ENCODE measurements around the gene CARMIL1. TPM values are rescaled to one million over a fixed set of nuclear protein-coding genes. Genes with fewer than 3 reads are reported as not detected.

CARMIL1 gene
- total RNA-seq, 2 experiments from 2014 or later, result 3.6 to 4.1 TPM

DNA sequence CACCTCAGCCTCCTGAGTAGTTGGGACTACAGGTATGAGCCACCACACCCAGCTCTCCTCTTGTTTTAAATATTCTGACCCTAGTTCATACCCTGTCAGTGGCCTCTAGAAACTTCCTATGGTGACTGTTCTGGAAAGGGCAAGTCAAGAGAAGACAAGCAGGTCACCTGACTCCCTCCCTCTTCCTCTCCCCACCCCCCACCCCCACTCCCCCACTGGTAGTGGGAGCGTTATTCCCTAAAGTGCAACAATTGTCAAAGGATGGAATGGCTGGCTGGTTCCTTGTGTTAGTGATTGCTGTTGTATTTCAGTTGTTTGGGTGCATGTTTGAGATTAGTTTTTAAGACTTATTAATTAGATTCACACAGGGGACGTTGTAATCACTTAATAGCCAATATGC is 136.1 kb downstream of the CARMIL1 start:
- TF ChIP-seq, protein P1, sequence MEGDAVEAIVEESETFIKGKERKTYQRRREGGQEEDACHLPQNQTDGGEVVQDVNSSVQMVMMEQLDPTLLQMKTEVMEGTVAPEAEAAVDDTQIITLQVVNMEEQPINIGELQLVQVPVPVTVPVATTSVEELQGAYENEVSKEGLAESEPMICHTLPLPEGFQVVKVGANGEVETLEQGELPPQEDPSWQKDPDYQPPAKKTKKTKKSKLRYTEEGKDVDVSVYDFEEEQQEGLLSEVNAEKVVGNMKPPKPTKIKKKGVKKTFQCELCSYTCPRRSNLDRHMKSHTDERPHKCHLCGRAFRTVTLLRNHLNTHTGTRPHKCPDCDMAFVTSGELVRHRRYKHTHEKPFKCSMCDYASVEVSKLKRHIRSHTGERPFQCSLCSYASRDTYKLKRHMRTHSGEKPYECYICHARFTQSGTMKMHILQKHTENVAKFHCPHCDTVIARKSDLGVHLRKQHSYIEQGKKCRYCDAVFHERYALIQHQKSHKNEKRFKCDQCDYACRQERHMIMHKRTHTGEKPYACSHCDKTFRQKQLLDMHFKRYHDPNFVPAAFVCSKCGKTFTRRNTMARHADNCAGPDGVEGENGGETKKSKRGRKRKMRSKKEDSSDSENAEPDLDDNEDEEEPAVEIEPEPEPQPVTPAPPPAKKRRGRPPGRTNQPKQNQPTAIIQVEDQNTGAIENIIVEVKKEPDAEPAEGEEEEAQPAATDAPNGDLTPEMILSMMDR (IDR thresholded peaks at IDR 0.05), result no peak
- POLR2A ChIA-PET, result no interaction called here

GRCh38 chr6:25415701-25416100 is 136.5 kb downstream of the CARMIL1 start:
- no peak overlapping the region for H3K4me3 Mint-ChIP-seq
- TF ChIP-seq, protein P1 (IDR thresholded peaks at IDR 0.05), result no peak
- H3K36me3 Mint-ChIP-seq (ENCODE audit: low read depth), result peaks cover 5% of the 10 kb centered on the region
- H3K9me3 Mint-ChIP-seq, result peaks cover 2% of the 10 kb centered on the region
- ATAC-seq (no peak), DNase-seq (no peak)
- H3K27me3 Mint-ChIP-seq, result no peaks in the 10 kb centered on the region
- ChIA-PET CTCF (no interaction called here), POLR2A (no interaction called here)
- H3K27ac Mint-ChIP-seq, result no peak overlapping the region
- intact Hi-C loops (cut with micrococcal nuclease), result no loop called here
- peaks cover 33% of the 10 kb centered on the region for H3K4me1 Mint-ChIP-seq (ENCODE audit: low read depth)

More for the DNA sequence above, 136.1 kb downstream of the CARMIL1 start:
- Mint-ChIP-seq H3K4me1 (ENCODE audit: low read depth) (peaks cover 35% of the 10 kb centered on the region), H3K36me3 (ENCODE audit: low read depth) (peaks cover 4% of the 10 kb centered on the region), H3K27me3 (no peaks in the 10 kb centered on the region), H3K4me3 (no peak overlapping the region), H3K27ac (no peak overlapping the region), H3K9me3 (peaks cover 2% of the 10 kb centered on the region)
- intact Hi-C loops (cut with micrococcal nuclease), result no loop called here
- ATAC-seq, result no peak
- CTCF ChIA-PET, result interaction anchor here (1.2 kb wide), 1 partner anchor 10 kb away, joined by 3 read pairs; no protein-coding TSS in a partner anchor
- no peak for DNase-seq

DNA sequence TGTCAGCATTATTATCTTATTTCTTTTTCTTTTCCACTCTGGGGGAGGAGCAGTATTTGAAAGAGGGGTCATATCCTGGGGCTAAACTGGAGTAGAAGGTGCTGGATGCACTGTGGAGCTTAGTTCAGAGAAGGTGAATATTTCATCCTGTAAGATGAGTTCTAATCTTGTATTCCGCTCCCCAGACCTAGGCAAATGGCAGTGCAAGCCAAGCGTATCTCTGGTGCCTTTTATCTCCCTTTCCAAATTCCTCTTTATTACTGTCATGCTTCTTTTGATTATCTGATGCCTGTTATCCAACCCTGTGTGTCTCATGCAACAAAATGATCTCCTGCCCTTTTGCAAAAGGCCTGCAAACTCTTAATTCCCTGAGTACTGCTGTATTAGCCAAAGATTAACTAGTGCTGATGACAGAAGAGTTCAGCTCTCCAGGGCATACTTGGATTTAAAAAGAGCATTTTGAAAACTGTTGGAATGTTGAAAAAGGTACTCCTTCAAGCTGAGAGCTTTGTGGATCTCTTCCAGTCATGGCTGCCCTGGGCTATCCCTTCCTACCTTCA is 138.0 kb downstream of the CARMIL1 start:
- TF ChIP-seq, protein P1 (IDR thresholded peaks at IDR 0.05), result no peak
- Mint-ChIP-seq H3K27ac (no peak overlapping the region), H3K36me3 (ENCODE audit: low read depth) (peaks cover 5% of the 10 kb centered on the region), H3K4me3 (no peak overlapping the region), H3K27me3 (no peaks in the 10 kb centered on the region), H3K9me3 (peaks cover 2% of the 10 kb centered on the region), H3K4me1 (ENCODE audit: low read depth) (peaks cover 26% of the 10 kb centered on the region)
- ATAC-seq (no peak), DNase-seq (no peak)
- ChIA-PET CTCF (interaction anchor here (1.3 to 1.4 kb wide), 2 partner anchors 14 to 47 kb away, joined by 3 read pairs; no protein-coding TSS in a partner anchor), POLR2A (no interaction called here)
- intact Hi-C loops (cut with micrococcal nuclease), result no loop called here

DNA sequence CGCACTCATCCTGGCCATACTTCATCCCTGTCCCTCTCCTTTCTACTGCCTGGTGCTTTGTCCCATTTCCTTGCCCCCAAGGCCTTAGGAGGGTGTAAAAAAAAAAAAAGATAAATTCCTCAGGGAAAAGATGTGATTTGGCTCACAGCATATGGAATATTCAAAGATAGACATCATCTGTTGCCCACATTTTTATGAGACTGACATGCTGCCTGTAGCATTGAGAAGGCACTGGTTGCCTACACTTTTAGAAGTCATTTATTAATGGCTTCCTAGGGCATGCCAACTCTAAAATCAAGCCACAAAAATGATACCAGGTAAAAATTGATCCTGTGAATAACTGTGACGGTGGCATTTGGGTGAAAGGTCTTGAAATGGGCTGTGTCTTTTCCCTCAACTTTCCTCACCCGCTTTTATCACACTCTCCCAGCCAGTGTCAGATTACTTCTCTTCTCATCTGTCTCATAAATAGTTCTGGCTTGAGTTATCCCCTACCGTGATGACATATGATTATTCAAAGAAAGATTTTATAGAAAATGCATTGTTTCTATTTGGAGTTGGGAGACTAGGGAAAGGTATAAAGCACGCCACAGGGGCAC is 139.4 kb downstream of the CARMIL1 start:
- Mint-ChIP-seq H3K4me3 (no peak overlapping the region), H3K27me3 (no peaks in the 10 kb centered on the region)

More for the DNA sequence above, 139.4 kb downstream of the CARMIL1 start:
- H3K9me3 Mint-ChIP-seq, result peaks cover 2% of the 10 kb centered on the region
- intact Hi-C loops (cut with micrococcal nuclease), result no loop called here
- ChIA-PET CTCF (interaction anchor here (1.3 to 1.4 kb wide), 2 partner anchors 12 to 46 kb away, joined by 3 read pairs; no protein-coding TSS in a partner anchor), POLR2A (interaction anchor here (1.2 kb wide), 1 partner anchor 12 kb away, joined by 3 read pairs; no protein-coding TSS in a partner anchor)
- peaks cover 13% of the 10 kb centered on the region for H3K4me1 Mint-ChIP-seq (ENCODE audit: low read depth)
- DNase-seq, result no peak
- H3K36me3 Mint-ChIP-seq (ENCODE audit: low read depth), result peaks cover 5% of the 10 kb centered on the region
- no peak for ATAC-seq
- no peak overlapping the region for H3K27ac Mint-ChIP-seq
- TF ChIP-seq, protein P1 (IDR thresholded peaks at IDR 0.05), result no peak

All from activated CD8-positive, alpha-beta T cell treated with anti-CD3 and anti-CD28 coated beads for 36 hours (primary cell).